ENCODE data around the gene GPATCH11. TPM values are rescaled to one million over a fixed set of nuclear protein-coding genes. Genes with fewer than 3 reads are reported as not detected.

The GPATCH11 gene
- total and polyA plus RNA-seq, 2 donors (not counting 1 experiment from before 2014, with no cell fraction given), result 5.9 to 7.9 TPM

DNA sequence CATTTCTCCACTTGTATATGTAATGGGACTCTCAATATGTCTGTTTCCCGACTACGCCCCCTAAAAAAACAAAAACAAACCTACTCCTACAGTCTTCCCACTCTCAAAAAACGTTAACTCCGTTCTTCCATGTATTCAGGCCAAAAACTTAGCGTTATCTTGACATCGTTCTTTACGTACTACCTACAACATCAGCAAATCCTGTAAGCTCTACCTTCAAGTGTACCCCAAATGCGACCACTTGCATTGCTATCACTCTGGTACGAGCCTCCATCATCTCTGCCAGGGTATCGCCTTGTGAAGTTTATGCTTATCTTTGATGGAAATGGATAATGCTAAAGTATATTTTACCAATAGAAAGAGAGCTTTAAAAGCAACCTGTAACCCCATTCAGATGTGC is 479 bp downstream of the GPATCH11 start:
- H3K79me2 ChIP-seq (ENCODE audit: control insufficient read depth, insufficient read depth, low read length), result peaks cover 12% of the 10 kb centered on the region
- peak overlapping the region; percentile 99 for H3K4me2 ChIP-seq (ENCODE audit: extremely low read depth, insufficient read depth, low read length)
- peak overlapping the region; percentile 62 for H3K27ac ChIP-seq (ENCODE audit: insufficient read depth, low read length)

DNA sequence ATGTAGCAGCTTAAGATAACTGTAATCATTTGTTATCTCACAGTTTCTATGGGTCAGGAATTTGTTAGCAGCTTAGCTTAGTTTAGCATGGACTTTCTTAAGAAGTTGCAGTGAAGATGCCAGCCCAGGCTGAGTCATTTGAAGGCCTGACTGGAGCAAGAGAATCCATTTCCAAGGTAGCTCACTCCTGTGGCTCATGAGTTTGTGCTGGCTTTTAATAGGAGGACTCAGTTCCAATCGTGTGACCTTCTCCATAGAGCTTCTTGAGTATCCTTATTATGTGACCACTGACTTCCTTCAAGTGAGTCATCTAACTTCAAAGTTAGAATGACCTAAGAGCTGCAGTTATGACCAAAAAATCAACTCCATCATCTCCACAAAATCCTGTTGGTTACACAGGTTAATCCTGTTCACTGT is 1.4 kb downstream of the GPATCH11 start:
- no peak overlapping the region for H3K27ac ChIP-seq (ENCODE audit: insufficient read depth, low read length)
- H3K9ac ChIP-seq (ENCODE audit: insufficient read depth, low read length), result no peak overlapping the region
- no peak overlapping the region for H3K4me2 ChIP-seq (ENCODE audit: extremely low read depth, insufficient read depth, low read length)

More for the DNA sequence above, 479 bp downstream of the GPATCH11 start:
- peak overlapping the region; percentile 68 for H3K9ac ChIP-seq (ENCODE audit: insufficient read depth, low read length)
- TF ChIP-seq EZH2 (IDR thresholded peaks at IDR 0.05; ENCODE audit: low read length, missing control alignments), result no peak
- TF ChIP-seq, protein P1, sequence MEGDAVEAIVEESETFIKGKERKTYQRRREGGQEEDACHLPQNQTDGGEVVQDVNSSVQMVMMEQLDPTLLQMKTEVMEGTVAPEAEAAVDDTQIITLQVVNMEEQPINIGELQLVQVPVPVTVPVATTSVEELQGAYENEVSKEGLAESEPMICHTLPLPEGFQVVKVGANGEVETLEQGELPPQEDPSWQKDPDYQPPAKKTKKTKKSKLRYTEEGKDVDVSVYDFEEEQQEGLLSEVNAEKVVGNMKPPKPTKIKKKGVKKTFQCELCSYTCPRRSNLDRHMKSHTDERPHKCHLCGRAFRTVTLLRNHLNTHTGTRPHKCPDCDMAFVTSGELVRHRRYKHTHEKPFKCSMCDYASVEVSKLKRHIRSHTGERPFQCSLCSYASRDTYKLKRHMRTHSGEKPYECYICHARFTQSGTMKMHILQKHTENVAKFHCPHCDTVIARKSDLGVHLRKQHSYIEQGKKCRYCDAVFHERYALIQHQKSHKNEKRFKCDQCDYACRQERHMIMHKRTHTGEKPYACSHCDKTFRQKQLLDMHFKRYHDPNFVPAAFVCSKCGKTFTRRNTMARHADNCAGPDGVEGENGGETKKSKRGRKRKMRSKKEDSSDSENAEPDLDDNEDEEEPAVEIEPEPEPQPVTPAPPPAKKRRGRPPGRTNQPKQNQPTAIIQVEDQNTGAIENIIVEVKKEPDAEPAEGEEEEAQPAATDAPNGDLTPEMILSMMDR (conservative IDR thresholded peaks at IDR 0.05 in 1 of 2, IDR thresholded peaks at IDR 0.05 in 1 of 2; ENCODE audit: low read depth in 1 of 2, low read length in 2 of 2), result no peak
- H4K20me1 ChIP-seq (ENCODE audit: control insufficient read depth, extremely low read depth, insufficient read depth, low read length), result no peaks in the 10 kb centered on the region
- peaks cover 10% of the 10 kb centered on the region for H3K4me1 ChIP-seq (ENCODE audit: control insufficient read depth, extremely low read depth, insufficient read depth, low read length)
- H3K9me3 ChIP-seq (ENCODE audit: control insufficient read depth, insufficient read depth, low read depth, low read length), result no peaks in the 10 kb centered on the region
- peak overlapping the region; percentile 100 for H2AFZ ChIP-seq (ENCODE audit: low read length)
- peak overlapping the region; percentile 85 to 99 (median 94) for H3K4me3 ChIP-seq (replicated peaks in 1 of 4; ENCODE audit: control extremely low read depth in 1 of 4, insufficient read depth in 1 of 4, low read depth in 3 of 4, low read length in 4 of 4)
- no peaks in the 10 kb centered on the region for H3K36me3 ChIP-seq (ENCODE audit: control insufficient read depth, insufficient read depth, low read length)
- DNase-seq (ENCODE audit: low read depth in 2 of 2), result no peak
- H3K27me3 ChIP-seq (ENCODE audit: control insufficient read depth, insufficient read depth, low read length), result no peaks in the 10 kb centered on the region

DNA sequence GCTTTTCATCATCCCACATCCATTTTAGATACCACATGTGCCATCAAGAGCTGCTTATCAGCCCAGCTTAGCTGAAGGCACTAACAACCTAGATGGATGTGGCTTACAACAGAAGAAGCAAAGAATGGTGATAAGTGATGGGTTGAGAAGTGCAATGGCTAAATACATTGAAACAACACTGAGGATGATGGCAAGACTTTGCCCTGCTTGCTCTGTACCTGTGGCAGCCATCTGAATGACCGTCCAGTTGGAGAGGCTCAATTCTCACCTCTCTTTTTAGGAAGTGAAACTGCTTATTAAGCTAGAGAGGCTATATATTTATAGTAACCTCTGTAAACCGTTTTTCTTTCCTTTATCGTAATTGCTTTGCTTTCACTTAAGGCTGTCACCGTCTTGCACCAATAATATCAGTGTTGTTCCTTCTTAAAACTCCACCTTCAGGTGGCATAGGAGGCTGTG is 5.7 kb downstream of the GPATCH11 start:
- Histone ChIP-seq H3K4me3 (replicated peaks in 1 of 4; ENCODE audit: control extremely low read depth in 1 of 4, insufficient read depth in 1 of 4, low read depth in 3 of 4, low read length in 4 of 4) (no peak overlapping the region), H3K36me3 (ENCODE audit: control insufficient read depth, insufficient read depth, low read length) (peaks cover 2% of the 10 kb centered on the region), H3K27me3 (ENCODE audit: control insufficient read depth, insufficient read depth, low read length) (no peaks in the 10 kb centered on the region), H3K4me1 (ENCODE audit: control insufficient read depth, extremely low read depth, insufficient read depth, low read length) (peaks cover 4% of the 10 kb centered on the region), H2AFZ (ENCODE audit: low read length) (no peak overlapping the region), H3K9ac (ENCODE audit: insufficient read depth, low read length) (no peak overlapping the region), H3K4me2 (ENCODE audit: extremely low read depth, insufficient read depth, low read length) (no peak overlapping the region), H4K20me1 (ENCODE audit: control insufficient read depth, extremely low read depth, insufficient read depth, low read length) (no peaks in the 10 kb centered on the region), H3K27ac (ENCODE audit: insufficient read depth, low read length) (no peak overlapping the region), H3K9me3 (ENCODE audit: control insufficient read depth, insufficient read depth, low read depth, low read length) (no peaks in the 10 kb centered on the region), H3K79me2 (ENCODE audit: control insufficient read depth, insufficient read depth, low read length) (no peaks in the 10 kb centered on the region)
- no peak for TF ChIP-seq EZH2 (IDR thresholded peaks at IDR 0.05; ENCODE audit: low read length, missing control alignments)
- TF ChIP-seq, protein P1 (conservative IDR thresholded peaks at IDR 0.05 in 1 of 2, IDR thresholded peaks at IDR 0.05 in 1 of 2; ENCODE audit: low read depth in 1 of 2, low read length in 2 of 2), result no peak
- DNase-seq (ENCODE audit: low read depth in 2 of 2), result no peak

More for the DNA sequence above, 1.4 kb downstream of the GPATCH11 start:
- peaks cover 10% of the 10 kb centered on the region for H3K4me1 ChIP-seq (ENCODE audit: control insufficient read depth, extremely low read depth, insufficient read depth, low read length)
- DNase-seq (ENCODE audit: low read depth in 2 of 2), result peak; percentile 5 to 83
- H3K27me3 ChIP-seq (ENCODE audit: control insufficient read depth, insufficient read depth, low read length), result no peaks in the 10 kb centered on the region
- TF ChIP-seq, protein P1 (conservative IDR thresholded peaks at IDR 0.05 in 1 of 2, IDR thresholded peaks at IDR 0.05 in 1 of 2; ENCODE audit: low read depth in 1 of 2, low read length in 2 of 2), result no peak
- no peak for TF ChIP-seq EZH2 (IDR thresholded peaks at IDR 0.05; ENCODE audit: low read length, missing control alignments)
- H4K20me1 ChIP-seq (ENCODE audit: control insufficient read depth, extremely low read depth, insufficient read depth, low read length), result no peaks in the 10 kb centered on the region
- H3K9me3 ChIP-seq (ENCODE audit: control insufficient read depth, insufficient read depth, low read depth, low read length), result no peaks in the 10 kb centered on the region
- H3K36me3 ChIP-seq (ENCODE audit: control insufficient read depth, insufficient read depth, low read length), result peaks cover 2% of the 10 kb centered on the region
- H3K4me3 ChIP-seq (replicated peaks in 1 of 4; ENCODE audit: control extremely low read depth in 1 of 4, insufficient read depth in 1 of 4, low read depth in 3 of 4, low read length in 4 of 4), result peak overlapping the region in 1 of 4 experiments; percentile 95
- H3K79me2 ChIP-seq (ENCODE audit: control insufficient read depth, insufficient read depth, low read length), result peaks cover 12% of the 10 kb centered on the region
- no peak overlapping the region for H2AFZ ChIP-seq (ENCODE audit: low read length)

Data from fibroblast of lung (primary cell).